Endothelial cell of umbilical vein (primary cell): ENCODE measurements around the gene HSPB2. TPM values are rescaled to one million over a fixed set of nuclear protein-coding genes. Genes with fewer than 3 reads are reported as not detected.
"Not testable (repeated sequence)": the region's sequence is repeated elsewhere in the genome, so short reads cannot be mapped to it uniquely, and the experiment has no call there.

Source experiments
- BruUV-seq: library from RNA; stranded (reverse); fragments of 400-500 nt; replicated peaks from 2 replicates; lab custom pipeline; 2021; lab: Mats Ljungman, UMichigan
- CTCF ChIA-PET: fragments of 300-600, 350-600 bp; sonication (Branson Sonifier 250); formaldehyde crosslinking; loops from one replicate; lab custom pipeline; 2021; ENCODE audit warnings: antibody characterized with exemption, inconsistent platforms; lab: Charles Lee
- POLR2A ChIA-PET: fragments of 300-600, 350-600 bp; sonication (Branson Sonifier 250); formaldehyde crosslinking; loops from one replicate; lab custom pipeline; 2021; ENCODE audit warnings: antibody characterized with exemption, inconsistent platforms; lab: Charles Lee
- DNase-seq: peaks from one replicate; pipeline ENCODE4 v3.0.0-alpha.2; 2011; ENCODE audit warnings: low read depth, low spot score
- FAIRE-seq: peaks from 2 replicates; lab custom pipeline; 2011; peaks lifted over from hg19 to GRCh38; lab: Jason Lieb, UNC
- H2AFZ ChIP-seq: 2 replicates; pipeline ENCODE4 v1.6.0; 2012; ENCODE audit warnings: low read depth, low read length, control low read depth, inconsistent platforms
- H3K27ac ChIP-seq: 2 replicates; pipeline ENCODE4 v1.5.1; 2011; ENCODE audit warnings: low read depth, mild to moderate bottlenecking, control low read depth, low read length, moderate library complexity; ENCODE audit not compliant: insufficient read depth
- H3K27me3 ChIP-seq, 2 experiments: 2 replicates each; pipeline versions ENCODE4 v1.6.0 to v1.6.1; 2011; ENCODE audit warnings: low read length in 2 of 2, mixed read lengths in 1 of 2; ENCODE audit not compliant: control insufficient read depth in 2 of 2, insufficient read depth in 2 of 2
- H3K36me3 ChIP-seq, 2 experiments: 2 replicates in 1 of 2; 3 replicates in 1 of 2; pipeline ENCODE4 v1.5.1; 2011; ENCODE audit warnings: low read length in 2 of 2, mild to moderate bottlenecking in 1 of 2, moderate library complexity in 1 of 2; ENCODE audit not compliant: control insufficient read depth in 2 of 2, insufficient read depth in 2 of 2; ENCODE audit errors: extremely low read depth in 1 of 2
- H3K4me1 ChIP-seq: 3 replicates; pipeline ENCODE4 v1.5.1; 2011; ENCODE audit warnings: mild to moderate bottlenecking, low read length; ENCODE audit not compliant: control insufficient read depth, insufficient read depth; ENCODE audit errors: extremely low read depth
- H3K4me2 ChIP-seq: 2 replicates; pipeline ENCODE4 v1.6.1; 2011; ENCODE audit warnings: low read length, control low read depth, mixed read lengths; ENCODE audit not compliant: insufficient read depth
- H3K4me3 ChIP-seq, 3 experiments: fragments of 200-600 bp in 1 of 3; sonication (generic), shearing (Covaris generic) in 1 of 3; replicated peaks in 1 of 3; 2 replicates each; pipeline ENCODE4 v1.5.1; 2011 to 2016; ENCODE audit warnings: control low read depth in 3 of 3, low read length in 3 of 3, mild to moderate bottlenecking in 2 of 3, inconsistent platforms in 1 of 3, low read depth in 1 of 3, moderate library complexity in 1 of 3; ENCODE audit not compliant: insufficient read depth in 1 of 3
- H3K79me2 ChIP-seq: 2 replicates; pipeline ENCODE4 v1.6.0; 2012; ENCODE audit warnings: low read length, inconsistent platforms; ENCODE audit not compliant: control insufficient read depth, insufficient read depth
- H3K9ac ChIP-seq: replicated peaks from 2 replicates; pipeline ENCODE3; 2011; ENCODE audit warnings: low read length, control low read depth; ENCODE audit not compliant: insufficient read depth; ENCODE audit errors: extremely low read depth
- H3K9me1 ChIP-seq: replicated peaks from 3 replicates; pipeline ENCODE4 v1.6.0; 2011; ENCODE audit warnings: mild to moderate bottlenecking, low read length; ENCODE audit not compliant: control insufficient read depth, insufficient read depth; ENCODE audit errors: extremely low read depth
- H3K9me3 ChIP-seq: replicated peaks from 2 replicates; pipeline ENCODE4 v1.5.1; 2012; ENCODE audit warnings: low read length, inconsistent platforms; ENCODE audit not compliant: control insufficient read depth, insufficient read depth
- H4K20me1 ChIP-seq: replicated peaks from 2 replicates; pipeline ENCODE3; 2011; ENCODE audit warnings: mild to moderate bottlenecking, low read length; ENCODE audit not compliant: control insufficient read depth, insufficient read depth; ENCODE audit errors: extremely low read depth
- CTCF ChIP-seq, 2 donors: IDR thresholded peaks; 1 replicate in 1 of 2; 2 replicates in 1 of 2; pipeline ENCODE4 v1.5.1; 2011; ENCODE audit warnings: low read length in 2 of 2, mild to moderate bottlenecking in 2 of 2, moderate library complexity in 2 of 2, control low read depth in 1 of 2, inconsistent platforms in 1 of 2, low read depth in 1 of 2; ENCODE audit not compliant: insufficient read depth in 1 of 2; ENCODE audit errors: extremely low read depth in 1 of 2
- EZH2 ChIP-seq: IDR thresholded peaks from 2 replicates; pipeline ENCODE4 v1.6.1; 2012; ENCODE audit warnings: borderline replicate concordance, low read depth, mild to moderate bottlenecking, moderate library complexity, low read length, inconsistent platforms; ENCODE audit not compliant: severe bottlenecking
- FOS ChIP-seq: IDR thresholded peaks from 2 replicates; pipeline ENCODE4 v1.6.1; 2011; ENCODE audit warnings: mild to moderate bottlenecking, low read length, moderate library complexity, borderline replicate concordance; ENCODE audit not compliant: insufficient read depth
- GATA2 ChIP-seq: IDR thresholded peaks from 2 replicates; pipeline ENCODE4 v1.7.0; 2011; ENCODE audit warnings: low read depth, mild to moderate bottlenecking, moderate library complexity, mixed read lengths, low read length; ENCODE audit not compliant: insufficient read length, insufficient read depth
- JUN ChIP-seq: IDR thresholded peaks from 2 replicates; pipeline ENCODE4 v1.6.1; 2011; ENCODE audit warnings: borderline replicate concordance, low read depth; ENCODE audit not compliant: insufficient read length, insufficient read depth
- MYC ChIP-seq: IDR thresholded peaks from one replicate; pipeline ENCODE4 v1.6.1; 2011; ENCODE audit warnings: mild to moderate bottlenecking, low read depth, low read length
- POLR2A ChIP-seq: IDR thresholded peaks from 2 replicates; pipeline ENCODE4 v1.6.1; 2012; ENCODE audit warnings: low read depth, mild to moderate bottlenecking, control low read depth, low read length
- POLR2AphosphoS5 ChIP-seq: IDR thresholded peaks from 2 replicates; pipeline ENCODE4 v1.6.1; 2012; ENCODE audit warnings: low read depth, mild to moderate bottlenecking, control low read depth, low read length, moderate library complexity; ENCODE audit not compliant: insufficient read depth
- dilution Hi-C: fragments of 300-500 bp; cut with MboI; formaldehyde crosslinking; loops from one replicate; pipeline ENCODE4 v1.15.0; 2019; ENCODE audit warnings: low sequenced_read_pairs; ENCODE audit not compliant: extremely low pct_ligation_motif_present
- intact Hi-C: fragments of 100-400 bp; cut with micrococcal nuclease; formaldehyde crosslinking; loops from one replicate; pipeline ENCODE4 v1.10.0; 2022
- polyA plus RNA-seq, 4 experiments: library from polyadenylated mRNA; depleted of rRNA in 3 of 4; stranded (reverse) in 3 of 4; unstranded in 1 of 4; fragments of >200 nt; gene quantifications; 2 replicates each; pipeline versions ENCODE4 v1.2.1 to v1.2.3, GENCODE V29; 2011 to 2012; ENCODE audit warnings: missing spikeins in 1 of 4
- total RNA-seq: library from RNA; stranded (reverse); gene quantifications from 2 replicates; pipeline ENCODE4 v1.2.3, GENCODE V29; 2021
- TF ChIP-seq, protein P1 (sequence below): IDR thresholded peaks from 2 replicates; pipeline ENCODE4 v1.6.1; 2011; ENCODE audit not compliant: insufficient read depth, insufficient read length

HSPB2 gene
- total and polyA plus RNA-seq, 2 donors (not counting 3 experiments of a cell fraction or from before 2014, with no cell fraction given) = not detected

- peaks cover 3% of the 10 kb centered on the region for H3K79me2 ChIP-seq
- H4K20me1 ChIP-seq = no peaks in the 10 kb centered on the region
- CTCF ChIA-PET = interaction anchor here (8.7 kb wide), 1 partner anchor 47 kb away, joined by 407 read pairs; no protein-coding TSS in a partner anchor
- peaks cover 11% of the 10 kb centered on the region for H3K4me1 ChIP-seq
- TF ChIP-seq MYC (no peak), GATA2 (no peak), POLR2AphosphoS5 (no peak), FOS (no peak), CTCF (IDR thresholded peaks at IDR 0.05; ENCODE audit: extremely low read depth in 1 of 2, insufficient read depth in 1 of 2, low read depth in 1 of 2, low read length in 2 of 2) (no peak), EZH2 (no peak), JUN (no peak), POLR2A (no peak)
- TF ChIP-seq, protein P1, sequence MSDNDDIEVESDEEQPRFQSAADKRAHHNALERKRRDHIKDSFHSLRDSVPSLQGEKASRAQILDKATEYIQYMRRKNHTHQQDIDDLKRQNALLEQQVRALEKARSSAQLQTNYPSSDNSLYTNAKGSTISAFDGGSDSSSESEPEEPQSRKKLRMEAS = no peak
- DNase-seq (no peak), FAIRE-seq (no peak)
- H3K36me3 ChIP-seq = no peaks in the 10 kb centered on the region
- H3K4me3 ChIP-seq = no peak overlapping the region
- no peak overlapping the region for H3K27ac ChIP-seq
- H3K9me1 ChIP-seq = no peaks in the 10 kb centered on the region
- no TSS peak for BruUV-seq
- intact Hi-C loops (loop anchor here (1.0 kb wide), 1 partner anchor 348 kb away; no protein-coding TSS in a partner anchor), dilution Hi-C loops (no loop called here)
- H3K27me3 ChIP-seq = no peaks in the 10 kb centered on the region
- H2AFZ ChIP-seq = no peak overlapping the region
- H3K9ac ChIP-seq = no peak overlapping the region
- POLR2A ChIA-PET = no interaction called here
- no peak overlapping the region for H3K4me2 ChIP-seq
- no peaks in the 10 kb centered on the region for H3K9me3 ChIP-seq
These were observed 20.0 kb downstream of the HSPB2 start for GRCh38 chr11:111932611-111932950.

GRCh38 chr11:111933176-111933575 is 20.6 kb downstream of the HSPB2 start:
- H2AFZ ChIP-seq, H3K9me1 ChIP-seq, FAIRE-seq, dilution Hi-C loops, H3K9ac ChIP-seq, H3K79me2 ChIP-seq, H3K36me3 ChIP-seq, H3K27ac ChIP-seq, intact Hi-C loops, POLR2A ChIA-PET, H3K9me3 ChIP-seq, DNase-seq, BruUV-seq, H3K27me3 ChIP-seq, H4K20me1 ChIP-seq, H3K4me3 ChIP-seq, H3K4me2 ChIP-seq: not testable (repeated sequence)
- H3K4me1 ChIP-seq = peaks cover 17% of the 10 kb centered on the region
- CTCF ChIA-PET = interaction anchor here (8.7 kb wide), 1 partner anchor 46 kb away, joined by 407 read pairs; no protein-coding TSS in a partner anchor
